T-cell (primary cell): ENCODE measurements around the gene RTP3. TPM values are rescaled to one million over a fixed set of nuclear protein-coding genes. Genes with fewer than 3 reads are reported as not detected.

Experiments
- ATAC-seq, 4 experiments: fragments of 200-7000 bp in 3 of 4; fragments of 150-1000 bp in 1 of 4; cut with Tn5 transposase; replicated peaks in 1 of 4; 1 replicate in 3 of 4; 2 replicates in 1 of 4; pipeline ENCODE4 v1.10.0; 2021; ENCODE audit warnings: moderate library complexity in 3 of 4, mild to moderate bottlenecking in 2 of 4, moderate number of reproducible peaks in 1 of 4
- CTCF ChIA-PET, 2 donors: fragments of 300-600 bp; sonication (Branson Sonifier 250); formaldehyde crosslinking; loops; one replicate each; lab custom pipeline; 2022; ENCODE audit warnings: antibody characterized with exemption in 2 of 2; lab: Charles Lee
- POLR2A ChIA-PET, 2 donors: fragments of 300-600 bp; sonication (Branson Sonifier 250); formaldehyde crosslinking; loops; one replicate each; lab custom pipeline; 2022; ENCODE audit warnings: antibody characterized with exemption in 2 of 2; lab: Charles Lee
- DNase-seq, 35 experiments: peaks; one replicate each; pipeline versions ENCODE4 v3.0.0 to v3.0.0-alpha.2; 2013 to 2023
- H3K27ac ChIP-seq: one replicate; pipeline ENCODE4 v1.5.1; 2013; ENCODE audit warnings: low read length
- H3K27me3 ChIP-seq, 2 experiments: replicated peaks in 1 of 2; 1 replicate in 1 of 2; 2 replicates in 1 of 2; pipeline versions ENCODE4 v1.6.1 to v1.7.0; 2013; ENCODE audit warnings: low read length in 1 of 2, mixed read lengths in 1 of 2; ENCODE audit not compliant: control insufficient read depth in 2 of 2, insufficient read depth in 2 of 2; ENCODE audit errors: extremely low read depth in 1 of 2
- H3K36me3 ChIP-seq, 2 donors: 1 replicate in 1 of 2; 2 replicates in 1 of 2; pipeline versions ENCODE4 v1.6.1 to v1.7.0; 2013; ENCODE audit warnings: low read length in 1 of 2; ENCODE audit not compliant: control insufficient read depth in 2 of 2, insufficient read depth in 1 of 2; ENCODE audit errors: extremely low read depth in 1 of 2
- H3K4me1 ChIP-seq, 2 experiments: 1 replicate in 1 of 2; 2 replicates in 1 of 2; pipeline versions ENCODE4 v1.6.1 to v1.7.0; 2013; ENCODE audit warnings: low read length in 2 of 2, mixed read lengths in 1 of 2; ENCODE audit not compliant: insufficient read depth in 2 of 2, control insufficient read depth in 1 of 2; ENCODE audit errors: extremely low read depth in 1 of 2
- H3K4me3 ChIP-seq, 2 donors: 1 replicate in 1 of 2; 2 replicates in 1 of 2; pipeline versions ENCODE4 v1.5.1 to v1.7.0; 2013; ENCODE audit warnings: mild to moderate bottlenecking in 2 of 2, low read length in 1 of 2, moderate library complexity in 1 of 2; ENCODE audit not compliant: control insufficient read depth in 1 of 2; ENCODE audit errors: extremely low read depth in 1 of 2
- H3K9me3 ChIP-seq: 2 replicates; pipeline ENCODE4 v1.7.0; 2013
- H3K27ac Mint-ChIP-seq, 2 donors: one replicate each; pipeline ENCODE4 v1.8.0; 2020 to 2021; ENCODE audit warnings: mild to moderate bottlenecking in 2 of 2, mixed read lengths in 2 of 2
- H3K27me3 Mint-ChIP-seq, 2 donors: one replicate each; pipeline ENCODE4 v1.8.0; 2021 to 2022; ENCODE audit warnings: mixed read lengths in 2 of 2
- H3K36me3 Mint-ChIP-seq: one replicate; pipeline ENCODE4 v1.8.0; 2021; ENCODE audit warnings: mixed read lengths
- H3K4me1 Mint-ChIP-seq, 3 donors: one replicate each; pipeline ENCODE4 v1.8.0; 2020 to 2022; ENCODE audit warnings: mixed read lengths in 3 of 3, mild to moderate bottlenecking in 1 of 3
- H3K4me3 Mint-ChIP-seq, 3 donors: one replicate each; pipeline ENCODE4 v1.8.0; 2020 to 2022; ENCODE audit warnings: mild to moderate bottlenecking in 3 of 3, mixed read lengths in 3 of 3, moderate library complexity in 3 of 3
- H3K9me3 Mint-ChIP-seq, 3 donors: one replicate each; pipeline ENCODE4 v1.8.0; 2020 to 2022; ENCODE audit warnings: mixed read lengths in 3 of 3
- WGBS: methylation state at CpG from one replicate; pipeline ENCODE4 v1.1.5; 2013; ENCODE audit warnings: missing lambda C conversion rate; ENCODE audit not compliant: insufficient coverage; 5-methylcytosine and 5-hydroxymethylcytosine counted together
- total RNA-seq, 35 experiments: library from RNA in 6 of 35; stranded (reverse) in 6 of 35; fragments of 120-200 nt in 1 of 35; gene quantifications; one replicate each; pipeline versions ENCODE4 v1.2.1 to v1.2.4 and lab custom pipeline; 2013 to 2026

The RTP3 gene
- total RNA-seq, 5 donors from 2014 or later (not counting 1 experiment from before 2014, with no cell fraction given), result not detected

- H3K27me3 ChIP-seq, result no peaks in the 10 kb centered on the region
- ChIA-PET CTCF (no interaction called here), POLR2A (no interaction called here)
- H3K36me3 Mint-ChIP-seq, result no peaks in the 10 kb centered on the region
- DNase-seq (no peak), ATAC-seq (no peak)
- no CpG with 5 or more reads among the region's 5 CpGs for WGBS
- H3K9me3 ChIP-seq, result no peaks in the 10 kb centered on the region
- no peaks in the 10 kb centered on the region for H3K9me3 Mint-ChIP-seq
- H3K36me3 ChIP-seq, result no peaks in the 10 kb centered on the region
- H3K4me1 ChIP-seq, result peaks cover 4 to 15% of the 10 kb centered on the region in 2 experiments
- peaks cover 17 to 33% (median 23%) of the 10 kb centered on the region in 3 donors for H3K4me1 Mint-ChIP-seq
- H3K4me3 Mint-ChIP-seq, result no peak overlapping the region
- H3K4me3 ChIP-seq, result no peak overlapping the region
- H3K27me3 Mint-ChIP-seq, result peaks cover 0 to 2% of the 10 kb centered on the region in 2 donors
- H3K27ac Mint-ChIP-seq, result no peak overlapping the region
- no peak overlapping the region for H3K27ac ChIP-seq
Observed at GRCh38 chr3:46500656-46501635, 3.2 kb downstream of the RTP3 start.

GRCh38 chr3:46501702-46502101, 3.9 kb downstream of the RTP3 start:
- POLR2A ChIA-PET, result no interaction called here
- WGBS, result 88% methylated on average over 4 of the region's 4 CpGs
- Mint-ChIP-seq H3K4me1 (peaks cover 14 to 30% (median 23%) of the 10 kb centered on the region in 3 donors), H3K4me3 (no peak overlapping the region), H3K9me3 (no peaks in the 10 kb centered on the region), H3K27ac (no peak overlapping the region), H3K36me3 (no peaks in the 10 kb centered on the region), H3K27me3 (peaks cover 0 to 1% of the 10 kb centered on the region in 2 donors)
- H3K27me3 ChIP-seq, result no peaks in the 10 kb centered on the region
- peaks cover 4 to 12% of the 10 kb centered on the region in 2 experiments for H3K4me1 ChIP-seq
- DNase-seq (no peak), ATAC-seq (no peak)
- CTCF ChIA-PET, result interaction anchor here in 1 of 2 donors (0.7 kb wide), 1 partner anchor 797 kb away, joined by 3 read pairs; no protein-coding TSS in a partner anchor
- no peak overlapping the region for H3K4me3 ChIP-seq
- no peaks in the 10 kb centered on the region for H3K9me3 ChIP-seq
- no peaks in the 10 kb centered on the region for H3K36me3 ChIP-seq
- H3K27ac ChIP-seq, result no peak overlapping the region

GRCh38 chr3:46503200-46503874, 5.6 kb downstream of the RTP3 start:
- DNase-seq, result no peak
- Histone ChIP-seq H3K4me1 (peaks cover 0 to 10% of the 10 kb centered on the region in 2 experiments), H3K36me3 (no peaks in the 10 kb centered on the region), H3K9me3 (no peaks in the 10 kb centered on the region), H3K27me3 (no peaks in the 10 kb centered on the region), H3K4me3 (no peak overlapping the region), H3K27ac (no peak overlapping the region)
- POLR2A ChIA-PET, result interaction anchor here in 1 of 2 donors (0.6 kb wide), 1 partner anchor 122 kb away, joined by 3 read pairs; no protein-coding TSS in a partner anchor
- peaks cover 5 to 23% (median 22%) of the 10 kb centered on the region in 3 donors for H3K4me1 Mint-ChIP-seq
- H3K4me3 Mint-ChIP-seq, result no peak overlapping the region
- CTCF ChIA-PET, result interaction anchor here in 1 of 2 donors (0.6 kb wide), 1 partner anchor 134 kb away, joined by 3 read pairs; no protein-coding TSS in a partner anchor
- no peaks in the 10 kb centered on the region for H3K36me3 Mint-ChIP-seq
- peaks cover 0 to 2% of the 10 kb centered on the region in 2 donors for H3K27me3 Mint-ChIP-seq
- WGBS, result 75% methylated on average over 2 of the region's 7 CpGs
- H3K27ac Mint-ChIP-seq, result no peak overlapping the region
- H3K9me3 Mint-ChIP-seq, result no peaks in the 10 kb centered on the region
- ATAC-seq, result no peak

GRCh38 chr3:46504789-46505188, 7.0 kb downstream of the RTP3 start:
- ATAC-seq, result peak in 2 of 4 experiments; percentile 11 to 29
- no peaks in the 10 kb centered on the region for H3K36me3 ChIP-seq
- H3K27me3 ChIP-seq, result no peaks in the 10 kb centered on the region
- Mint-ChIP-seq H3K4me1 (peaks cover 5 to 22% (median 18%) of the 10 kb centered on the region in 3 donors), H3K27ac (no peak overlapping the region), H3K4me3 (no peak overlapping the region), H3K9me3 (no peaks in the 10 kb centered on the region), H3K36me3 (no peaks in the 10 kb centered on the region), H3K27me3 (peaks cover 0 to 2% of the 10 kb centered on the region in 2 donors)
- H3K9me3 ChIP-seq, result no peaks in the 10 kb centered on the region
- DNase-seq, result peak in 2 of 35 experiments; percentile 13 to 40
- H3K27ac ChIP-seq, result no peak overlapping the region
- CTCF ChIA-PET, result no interaction called here
- H3K4me1 ChIP-seq, result peaks cover 0 to 10% of the 10 kb centered on the region in 2 experiments
- WGBS, result no CpG with 5 or more reads among the region's 5 CpGs
- H3K4me3 ChIP-seq, result no peak overlapping the region
- POLR2A ChIA-PET, result no interaction called here

GRCh38 chr3:46505953-46506352, 8.2 kb downstream of the RTP3 start:
- H3K27ac Mint-ChIP-seq, result no peak overlapping the region

GRCh38 chr3:46506526-46506925, 8.8 kb downstream of the RTP3 start:
- Mint-ChIP-seq H3K27me3 (peaks cover 0 to 2% of the 10 kb centered on the region in 2 donors), H3K4me1 (peaks cover 3 to 18% (median 16%) of the 10 kb centered on the region in 3 donors), H3K4me3 (no peak overlapping the region), H3K9me3 (no peaks in the 10 kb centered on the region), H3K36me3 (no peaks in the 10 kb centered on the region), H3K27ac (no peak overlapping the region)
- no peaks in the 10 kb centered on the region for H3K9me3 ChIP-seq
- ATAC-seq (no peak), DNase-seq (no peak)
- no peaks in the 10 kb centered on the region for H3K36me3 ChIP-seq
- no peak overlapping the region for H3K4me3 ChIP-seq
- H3K4me1 ChIP-seq, result no peaks in the 10 kb centered on the region
- POLR2A ChIA-PET, result no interaction called here
- CTCF ChIA-PET, result interaction anchor here in 1 of 2 donors (0.9 kb wide), 1 partner anchor 138 kb away, joined by 3 read pairs; no protein-coding TSS in a partner anchor
- WGBS, result no CpG with 5 or more reads among the region's 3 CpGs
- H3K27ac ChIP-seq, result no peak overlapping the region
- no peaks in the 10 kb centered on the region for H3K27me3 ChIP-seq

More at GRCh38 chr3:46505953-46506352, 8.2 kb downstream of the RTP3 start:
- CTCF ChIA-PET, result no interaction called here
- no peaks in the 10 kb centered on the region for H3K36me3 Mint-ChIP-seq
- H3K27me3 ChIP-seq, result no peaks in the 10 kb centered on the region
- no peak overlapping the region for H3K4me3 ChIP-seq
- H3K4me1 Mint-ChIP-seq, result peaks cover 3 to 18% (median 18%) of the 10 kb centered on the region in 3 donors
- WGBS, result 90% methylated on average over 9 of the region's 10 CpGs
- POLR2A ChIA-PET, result no interaction called here
- ATAC-seq, result no peak
- peaks cover 0 to 4% of the 10 kb centered on the region in 2 experiments for H3K4me1 ChIP-seq
- no peaks in the 10 kb centered on the region for H3K9me3 ChIP-seq
- peaks cover 0 to 2% of the 10 kb centered on the region in 2 donors for H3K27me3 Mint-ChIP-seq
- H3K4me3 Mint-ChIP-seq, result no peak overlapping the region
- no peaks in the 10 kb centered on the region for H3K36me3 ChIP-seq
- H3K9me3 Mint-ChIP-seq, result no peaks in the 10 kb centered on the region
- no peak for DNase-seq
- no peak overlapping the region for H3K27ac ChIP-seq
